HepG2 (cell line): ENCODE data around the gene CSNK1E.

Source experiments
- BRCA1 ChIP-seq: sonication (generic); formaldehyde crosslinking; IDR thresholded peaks from 2 replicates; pipeline ENCODE4 v1.4.0; 2020; ENCODE audit warnings: missing genetic modification reagents
- CTCF ChIP-seq: sonication (generic); formaldehyde crosslinking; IDR thresholded peaks from 2 replicates; pipeline ENCODE4 v1.5.0; 2020; ENCODE audit warnings: mild to moderate bottlenecking, missing genetic modification reagents, moderate library complexity
- FOXA1 ChIP-seq, 2 experiments: fragments of 450-650 bp in 1 of 2; sonication (generic) in 1 of 2; formaldehyde crosslinking in 1 of 2; IDR thresholded peaks; 2 replicates each; pipeline versions ENCODE4 v1.4.0 to v1.6.1; 2016 to 2020; ENCODE audit warnings: missing genetic modification reagents in 1 of 2
- FOXM1 ChIP-seq: sonication (generic); formaldehyde crosslinking; IDR thresholded peaks from 2 replicates; pipeline ENCODE4 v1.5.0; 2020; ENCODE audit warnings: missing genetic modification reagents
- GABPA ChIP-seq, 2 experiments: IDR thresholded peaks; 2 replicates each; pipeline ENCODE4 v1.6.1; 2011 to 2016; ENCODE audit warnings: low read depth in 2 of 2, low read length in 1 of 2, missing biosample characterization in 1 of 2, missing genetic modification characterization in 1 of 2
- KDM1A ChIP-seq: IDR thresholded peaks from 2 replicates; pipeline ENCODE4 v1.6.1; 2016; ENCODE audit warnings: missing compliant biosample characterization
- KDM2A ChIP-seq: sonication (generic); formaldehyde crosslinking; IDR thresholded peaks from 2 replicates; pipeline ENCODE4 v1.4.0; 2020; ENCODE audit warnings: low read depth, missing genetic modification reagents, borderline replicate concordance
- MEF2D ChIP-seq: sonication (generic); formaldehyde crosslinking; IDR thresholded peaks from 2 replicates; pipeline ENCODE4 v1.5.1; 2020; ENCODE audit warnings: mild to moderate bottlenecking, missing genetic modification reagents
- MXI1 ChIP-seq: IDR thresholded peaks from 3 replicates; pipeline ENCODE4 v1.6.1; 2012; ENCODE audit warnings: low read depth, low read length, inconsistent platforms, borderline replicate concordance
- POLR2AphosphoS2 ChIP-seq: IDR thresholded peaks from 2 replicates; pipeline ENCODE4 v1.6.1; 2011; ENCODE audit warnings: low read depth, low read length, improper control_type of control experiment
- RFX5 ChIP-seq: IDR thresholded peaks from 2 replicates; pipeline ENCODE4 v1.6.1; 2011; ENCODE audit warnings: low read depth, low read length, improper control_type of control experiment
- ZBTB3 ChIP-seq: sonication (generic); formaldehyde crosslinking; IDR thresholded peaks from 2 replicates; pipeline ENCODE4 v1.4.0; 2020; ENCODE audit warnings: low read depth, mild to moderate bottlenecking, moderate library complexity, missing genetic modification reagents, borderline replicate concordance
- TF ChIP-seq, protein P1 (sequence below): sonication (generic); formaldehyde crosslinking; IDR thresholded peaks from 2 replicates; pipeline ENCODE4 v1.4.0; 2020; ENCODE audit warnings: mild to moderate bottlenecking, missing genetic modification reagents
- TF ChIP-seq, protein P2 (sequence below): sonication (generic); formaldehyde crosslinking; IDR thresholded peaks from 2 replicates; pipeline ENCODE4 v1.4.0; 2020; ENCODE audit warnings: mild to moderate bottlenecking, missing genetic modification reagents

GRCh38 chr22:38320605-38321402, 3.6 kb upstream of the CSNK1E start:
- no peak for TF ChIP-seq CTCF (CRISPR knock-in tag)
- no peak for TF ChIP-seq ZBTB3 (CRISPR knock-in tag)
- no peak for TF ChIP-seq FOXM1 (CRISPR knock-in tag)
- no peak for TF ChIP-seq GABPA (IDR thresholded peaks at IDR 0.05; ENCODE audit: low read depth, low read length)
- no peak for TF ChIP-seq GABPA (CRISPR knock-in tag; IDR thresholded peaks at IDR 0.05; ENCODE audit: low read depth)
- no peak for TF ChIP-seq POLR2AphosphoS2
- TF ChIP-seq, protein P1, sequence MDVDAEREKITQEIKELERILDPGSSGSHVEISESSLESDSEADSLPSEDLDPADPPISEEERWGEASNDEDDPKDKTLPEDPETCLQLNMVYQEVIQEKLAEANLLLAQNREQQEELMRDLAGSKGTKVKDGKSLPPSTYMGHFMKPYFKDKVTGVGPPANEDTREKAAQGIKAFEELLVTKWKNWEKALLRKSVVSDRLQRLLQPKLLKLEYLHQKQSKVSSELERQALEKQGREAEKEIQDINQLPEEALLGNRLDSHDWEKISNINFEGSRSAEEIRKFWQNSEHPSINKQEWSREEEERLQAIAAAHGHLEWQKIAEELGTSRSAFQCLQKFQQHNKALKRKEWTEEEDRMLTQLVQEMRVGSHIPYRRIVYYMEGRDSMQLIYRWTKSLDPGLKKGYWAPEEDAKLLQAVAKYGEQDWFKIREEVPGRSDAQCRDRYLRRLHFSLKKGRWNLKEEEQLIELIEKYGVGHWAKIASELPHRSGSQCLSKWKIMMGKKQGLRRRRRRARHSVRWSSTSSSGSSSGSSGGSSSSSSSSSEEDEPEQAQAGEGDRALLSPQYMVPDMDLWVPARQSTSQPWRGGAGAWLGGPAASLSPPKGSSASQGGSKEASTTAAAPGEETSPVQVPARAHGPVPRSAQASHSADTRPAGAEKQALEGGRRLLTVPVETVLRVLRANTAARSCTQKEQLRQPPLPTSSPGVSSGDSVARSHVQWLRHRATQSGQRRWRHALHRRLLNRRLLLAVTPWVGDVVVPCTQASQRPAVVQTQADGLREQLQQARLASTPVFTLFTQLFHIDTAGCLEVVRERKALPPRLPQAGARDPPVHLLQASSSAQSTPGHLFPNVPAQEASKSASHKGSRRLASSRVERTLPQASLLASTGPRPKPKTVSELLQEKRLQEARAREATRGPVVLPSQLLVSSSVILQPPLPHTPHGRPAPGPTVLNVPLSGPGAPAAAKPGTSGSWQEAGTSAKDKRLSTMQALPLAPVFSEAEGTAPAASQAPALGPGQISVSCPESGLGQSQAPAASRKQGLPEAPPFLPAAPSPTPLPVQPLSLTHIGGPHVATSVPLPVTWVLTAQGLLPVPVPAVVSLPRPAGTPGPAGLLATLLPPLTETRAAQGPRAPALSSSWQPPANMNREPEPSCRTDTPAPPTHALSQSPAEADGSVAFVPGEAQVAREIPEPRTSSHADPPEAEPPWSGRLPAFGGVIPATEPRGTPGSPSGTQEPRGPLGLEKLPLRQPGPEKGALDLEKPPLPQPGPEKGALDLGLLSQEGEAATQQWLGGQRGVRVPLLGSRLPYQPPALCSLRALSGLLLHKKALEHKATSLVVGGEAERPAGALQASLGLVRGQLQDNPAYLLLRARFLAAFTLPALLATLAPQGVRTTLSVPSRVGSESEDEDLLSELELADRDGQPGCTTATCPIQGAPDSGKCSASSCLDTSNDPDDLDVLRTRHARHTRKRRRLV (CRISPR knock-in tag), result no peak
- no peak for TF ChIP-seq MXI1
- no peak for TF ChIP-seq KDM2A (CRISPR knock-in tag)
- no peak for TF ChIP-seq MEF2D
- TF ChIP-seq BRCA1, result no peak
- no peak for TF ChIP-seq FOXA1 (IDR thresholded peaks at IDR 0.05)
- no peak for TF ChIP-seq FOXA1 (CRISPR knock-in tag; IDR thresholded peaks at IDR 0.05)
- TF ChIP-seq, protein P2, sequence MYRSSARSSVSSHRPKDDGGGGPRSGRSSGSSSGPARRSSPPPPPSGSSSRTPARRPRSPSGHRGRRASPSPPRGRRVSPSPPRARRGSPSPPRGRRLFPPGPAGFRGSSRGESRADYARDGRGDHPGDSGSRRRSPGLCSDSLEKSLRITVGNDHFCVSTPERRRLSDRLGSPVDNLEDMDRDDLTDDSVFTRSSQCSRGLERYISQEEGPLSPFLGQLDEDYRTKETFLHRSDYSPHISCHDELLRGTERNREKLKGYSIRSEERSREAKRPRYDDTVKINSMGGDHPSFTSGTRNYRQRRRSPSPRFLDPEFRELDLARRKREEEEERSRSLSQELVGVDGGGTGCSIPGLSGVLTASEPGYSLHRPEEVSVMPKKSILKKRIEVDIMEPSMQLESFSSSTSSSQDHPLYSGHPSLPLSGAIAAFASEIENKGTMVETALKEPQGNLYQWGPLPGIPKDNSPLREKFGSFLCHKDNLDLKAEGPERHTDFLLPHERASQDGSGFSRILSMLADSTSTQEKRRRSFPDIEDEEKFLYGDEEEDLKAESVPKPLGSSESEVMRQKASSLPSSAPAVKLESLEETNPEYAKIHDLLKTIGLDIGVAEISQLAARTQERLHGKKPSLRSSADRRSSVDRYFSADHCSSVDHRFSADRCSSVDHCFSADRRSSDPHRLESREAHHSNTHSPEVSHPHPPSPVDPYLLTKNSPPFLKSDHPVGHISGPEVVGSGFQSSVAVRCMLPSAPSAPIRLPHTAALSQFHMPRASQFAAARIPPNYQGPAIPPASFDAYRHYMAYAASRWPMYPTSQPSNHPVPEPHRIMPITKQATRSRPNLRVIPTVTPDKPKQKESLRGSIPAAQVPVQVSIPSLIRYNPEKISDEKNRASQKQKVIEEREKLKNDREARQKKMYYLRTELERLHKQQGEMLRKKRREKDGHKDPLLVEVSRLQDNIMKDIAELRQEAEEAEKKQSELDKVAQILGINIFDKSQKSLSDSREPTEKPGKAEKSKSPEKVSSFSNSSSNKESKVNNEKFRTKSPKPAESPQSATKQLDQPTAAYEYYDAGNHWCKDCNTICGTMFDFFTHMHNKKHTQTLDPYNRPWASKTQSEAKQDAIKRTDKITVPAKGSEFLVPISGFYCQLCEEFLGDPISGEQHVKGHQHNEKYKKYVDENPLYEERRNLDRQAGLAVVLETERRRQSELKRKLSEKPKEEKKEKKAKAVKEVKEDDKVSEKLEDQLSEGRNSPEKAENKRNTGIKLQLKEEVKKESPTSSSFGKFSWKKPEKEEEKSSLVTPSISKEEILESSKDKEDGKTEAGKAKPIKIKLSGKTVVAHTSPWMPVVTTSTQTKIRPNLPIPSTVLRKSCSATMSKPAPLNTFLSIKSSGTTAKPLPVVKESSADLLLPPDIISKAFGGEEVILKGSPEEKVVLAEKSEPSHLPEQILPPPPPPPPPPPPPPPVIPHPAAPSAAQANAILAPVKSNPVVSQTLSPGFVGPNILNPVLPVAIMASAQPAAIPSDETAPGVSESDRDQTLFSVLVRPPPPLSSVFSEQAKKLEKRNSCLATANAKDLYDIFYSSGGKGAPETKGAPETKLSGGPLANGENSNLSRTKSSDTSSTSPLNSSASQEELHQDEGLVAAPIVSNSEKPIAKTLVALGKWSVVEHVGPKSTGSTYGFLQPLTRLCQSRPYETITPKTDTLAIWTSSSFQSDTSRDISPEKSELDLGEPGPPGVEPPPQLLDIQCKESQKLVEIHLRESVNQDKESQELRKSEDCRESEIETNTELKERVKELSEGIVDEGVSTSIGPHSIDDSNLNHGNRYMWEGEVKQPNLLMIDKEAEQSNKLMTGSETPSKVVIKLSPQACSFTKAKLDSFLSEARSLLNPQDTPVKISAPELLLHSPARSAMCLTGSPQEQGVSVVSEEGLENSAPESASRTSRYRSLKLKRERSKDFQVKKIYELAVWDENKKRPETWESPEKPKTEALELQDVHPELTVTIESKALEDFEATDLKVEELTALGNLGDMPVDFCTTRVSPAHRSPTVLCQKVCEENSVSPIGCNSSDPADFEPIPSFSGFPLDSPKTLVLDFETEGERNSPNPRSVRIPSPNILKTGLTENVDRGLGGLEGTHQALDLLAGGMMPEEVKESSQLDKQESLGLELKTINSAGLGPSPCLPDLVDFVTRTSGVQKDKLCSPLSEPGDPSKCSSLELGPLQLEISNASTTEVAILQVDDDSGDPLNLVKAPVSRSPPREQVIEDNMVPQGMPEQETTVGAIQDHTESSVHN (CRISPR knock-in tag), result no peak
- TF ChIP-seq KDM1A, result no peak
- TF ChIP-seq RFX5, result no peak
